H1 (cell line): ENCODE measurements around the gene PRR35. TPM values are rescaled to one million over a fixed set of nuclear protein-coding genes. Genes with fewer than 3 reads are reported as not detected.

ENCODE experiments used
- ASH2L ChIP-seq: fragments of 200-600, 300-600 bp; sonication (generic); IDR thresholded peaks from one replicate; pipeline ENCODE4 v1.7.1; 2017; ENCODE audit warnings: low read length
- BACH1 ChIP-seq: IDR thresholded peaks from 2 replicates; pipeline ENCODE4 v1.6.1; 2012; ENCODE audit warnings: low read length, improper control_type of control experiment
- EP300 ChIP-seq, 2 experiments: IDR thresholded peaks; 1 replicate in 1 of 2; 2 replicates in 1 of 2; pipeline ENCODE4 v1.6.1; 2011 to 2012; ENCODE audit warnings: low read depth in 2 of 2, low read length in 2 of 2, mild to moderate bottlenecking in 2 of 2, borderline replicate concordance in 1 of 2, inconsistent platforms in 1 of 2, moderate library complexity in 1 of 2
- GABPA ChIP-seq: IDR thresholded peaks from 2 replicates; pipeline ENCODE4 v1.6.1; 2011; ENCODE audit warnings: mild to moderate bottlenecking, low read length, moderate library complexity, borderline replicate concordance; ENCODE audit not compliant: insufficient read depth
- GTF2F1 ChIP-seq: IDR thresholded peaks from 2 replicates; pipeline ENCODE4 v1.6.1; 2012; ENCODE audit warnings: low read depth, low read length, improper control_type of control experiment, borderline replicate concordance
- HDAC2 ChIP-seq, 2 experiments: fragments of 300-600 bp in 1 of 2; sonication (generic) in 1 of 2; IDR thresholded peaks; 2 replicates each; pipeline ENCODE4 v1.6.1; 2011 to 2012; ENCODE audit warnings: low read depth in 2 of 2, low read length in 2 of 2, mild to moderate bottlenecking in 2 of 2, moderate library complexity in 2 of 2, borderline replicate concordance in 1 of 2, inconsistent platforms in 1 of 2
- HDAC6 ChIP-seq: IDR thresholded peaks from one replicate; pipeline ENCODE4 v1.7.1; 2012; ENCODE audit warnings: low read depth, mild to moderate bottlenecking, inconsistent platforms, low read length, moderate library complexity
- POU5F1 ChIP-seq: IDR thresholded peaks from 2 replicates; pipeline ENCODE4 v1.6.1; 2011; ENCODE audit warnings: low read depth, mild to moderate bottlenecking, low read length, moderate library complexity
- RBBP5 ChIP-seq: IDR thresholded peaks from 2 replicates; pipeline ENCODE4 v1.7.1; 2012; ENCODE audit warnings: low read depth, mild to moderate bottlenecking, inconsistent platforms, low read length, moderate library complexity, borderline replicate concordance
- SRF ChIP-seq: IDR thresholded peaks from 2 replicates; pipeline ENCODE4 v1.6.1; 2011; ENCODE audit warnings: mild to moderate bottlenecking, low read depth, low read length, moderate library complexity
- SUZ12 ChIP-seq: fragments of 200-600 bp; sonication (generic); IDR thresholded peaks from 2 replicates; pipeline ENCODE4 v1.6.1; 2012; ENCODE audit warnings: mild to moderate bottlenecking, inconsistent platforms, low read length, moderate library complexity, mixed read lengths
- TCF12 ChIP-seq: IDR thresholded peaks from 2 replicates; pipeline ENCODE4 v1.6.1; 2011; ENCODE audit warnings: low read depth, mild to moderate bottlenecking, low read length
- TEAD4 ChIP-seq: IDR thresholded peaks from 2 replicates; pipeline ENCODE4 v1.6.1; 2012; ENCODE audit warnings: low read depth, low read length, inconsistent platforms, mixed read lengths
- ZNF274 ChIP-seq: IDR thresholded peaks from 2 replicates; pipeline ENCODE4 v1.7.0; 2012; ENCODE audit warnings: low read length, borderline replicate concordance; ENCODE audit errors: extremely low read depth
- polyA plus RNA-seq, 7 experiments: library from polyadenylated mRNA; depleted of rRNA in 3 of 7; stranded (reverse) in 5 of 7; unstranded in 2 of 7; fragments of >200 nt in 5 of 7; fragments of 200-250 nt in 2 of 7; gene quantifications; 1 replicate in 5 of 7; 2 replicates in 1 of 7; 4 replicates in 1 of 7; pipeline versions ENCODE4 v1.2.1 to v1.2.3, GENCODE V29; 2011 to 2013; ENCODE audit warnings: missing spikeins in 2 of 7, mixed read lengths in 2 of 7
- total RNA-seq: library from RNA; stranded (reverse); fragmentation: NEBNext Ultra II Directional; extraction: Animal tissue kit (Norgen Biotek cat#: 25700); gene quantifications from 2 replicates; pipeline ENCODE4 v1.2.1, GENCODE V29; 2021
- TF ChIP-seq, protein P1 (sequence below), 3 experiments: IDR thresholded peaks; 1 replicate in 2 of 3; 2 replicates in 1 of 3; pipeline versions ENCODE4 v1.5.1 to v1.6.1; 2011; ENCODE audit warnings: low read length in 3 of 3, mild to moderate bottlenecking in 3 of 3, inconsistent platforms in 2 of 3, low read depth in 1 of 3, moderate library complexity in 1 of 3; ENCODE audit not compliant: insufficient read depth in 1 of 3; ENCODE audit errors: control extremely low read depth in 1 of 3

PRR35 gene
- total and polyA plus RNA-seq, 2 of the 8 experiments (the other 6 are each of a cell fraction or from before 2014, with no cell fraction given): 0.38 to 0.50 TPM

DNA sequence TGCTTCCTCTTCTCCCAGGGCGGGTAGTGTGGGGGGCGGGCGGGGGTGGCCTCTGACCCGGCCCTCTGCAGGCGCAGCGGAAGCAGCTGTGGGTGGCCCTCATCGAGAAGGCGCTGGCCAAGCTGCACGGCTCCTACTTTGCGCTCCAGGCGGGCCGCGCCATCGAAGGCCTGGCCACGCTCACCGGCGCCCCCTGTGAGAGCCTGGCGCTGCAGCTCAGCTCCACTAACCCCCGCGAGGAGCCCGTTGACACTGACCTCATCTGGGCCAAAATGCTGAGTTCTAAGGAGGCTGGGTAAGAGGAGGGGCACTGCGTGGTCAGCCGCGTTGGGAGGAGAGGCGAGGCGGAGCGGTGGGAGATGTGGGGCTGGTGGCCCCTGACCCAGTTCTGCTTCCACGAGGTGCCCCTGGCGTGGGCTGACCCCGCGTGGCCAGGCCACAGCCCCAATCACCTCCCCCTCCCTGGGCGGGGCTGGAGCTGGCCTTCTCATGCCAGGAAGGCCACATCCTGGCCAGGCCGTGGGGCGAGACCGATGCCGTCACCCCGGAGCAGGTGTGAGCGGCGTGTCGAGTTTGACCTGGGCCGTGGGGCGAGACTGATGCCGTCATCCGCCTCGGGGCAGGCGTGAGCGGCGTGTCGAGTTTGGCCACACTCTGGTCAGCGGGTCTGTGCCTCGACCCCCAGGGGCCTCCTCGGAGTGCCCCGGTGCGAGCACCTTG, 10.5 kb upstream of the PRR35 start (continued):
- TF ChIP-seq RBBP5: no peak
- TF ChIP-seq GABPA: peak; percentile 87
- TF ChIP-seq TCF12: no peak
- no peak for TF ChIP-seq SUZ12
- TF ChIP-seq HDAC2 (IDR thresholded peaks at IDR 0.05; ENCODE audit: borderline replicate concordance in 1 of 2, low read depth in 2 of 2, low read length in 2 of 2): no peak
- no peak for TF ChIP-seq HDAC6
- no peak for TF ChIP-seq POU5F1
- no peak for TF ChIP-seq SRF
- TF ChIP-seq, protein P1, sequence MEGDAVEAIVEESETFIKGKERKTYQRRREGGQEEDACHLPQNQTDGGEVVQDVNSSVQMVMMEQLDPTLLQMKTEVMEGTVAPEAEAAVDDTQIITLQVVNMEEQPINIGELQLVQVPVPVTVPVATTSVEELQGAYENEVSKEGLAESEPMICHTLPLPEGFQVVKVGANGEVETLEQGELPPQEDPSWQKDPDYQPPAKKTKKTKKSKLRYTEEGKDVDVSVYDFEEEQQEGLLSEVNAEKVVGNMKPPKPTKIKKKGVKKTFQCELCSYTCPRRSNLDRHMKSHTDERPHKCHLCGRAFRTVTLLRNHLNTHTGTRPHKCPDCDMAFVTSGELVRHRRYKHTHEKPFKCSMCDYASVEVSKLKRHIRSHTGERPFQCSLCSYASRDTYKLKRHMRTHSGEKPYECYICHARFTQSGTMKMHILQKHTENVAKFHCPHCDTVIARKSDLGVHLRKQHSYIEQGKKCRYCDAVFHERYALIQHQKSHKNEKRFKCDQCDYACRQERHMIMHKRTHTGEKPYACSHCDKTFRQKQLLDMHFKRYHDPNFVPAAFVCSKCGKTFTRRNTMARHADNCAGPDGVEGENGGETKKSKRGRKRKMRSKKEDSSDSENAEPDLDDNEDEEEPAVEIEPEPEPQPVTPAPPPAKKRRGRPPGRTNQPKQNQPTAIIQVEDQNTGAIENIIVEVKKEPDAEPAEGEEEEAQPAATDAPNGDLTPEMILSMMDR (IDR thresholded peaks at IDR 0.05; ENCODE audit: control extremely low read depth in 1 of 3, insufficient read depth in 1 of 3, low read depth in 1 of 3, low read length in 3 of 3): peak; percentile 70 to 76 (median 76)
- no peak for TF ChIP-seq EP300 (IDR thresholded peaks at IDR 0.05; ENCODE audit: borderline replicate concordance in 1 of 2, low read depth in 2 of 2, low read length in 2 of 2)
- no peak for TF ChIP-seq BACH1
- no peak for TF ChIP-seq ASH2L
- TF ChIP-seq TEAD4: no peak
- TF ChIP-seq GTF2F1: no peak
- TF ChIP-seq ZNF274: no peak
